GM21390 (cell line): Measurements from ENCODE around the gene RANBP17.

Experiments
- ATAC-seq: cut with Tn5 transposase; IDR thresholded peaks from one replicate; pipeline ENCODE4 v1.9.1; 2021; ENCODE audit not compliant: unreplicated experiment

RANBP17 gene

DNA sequence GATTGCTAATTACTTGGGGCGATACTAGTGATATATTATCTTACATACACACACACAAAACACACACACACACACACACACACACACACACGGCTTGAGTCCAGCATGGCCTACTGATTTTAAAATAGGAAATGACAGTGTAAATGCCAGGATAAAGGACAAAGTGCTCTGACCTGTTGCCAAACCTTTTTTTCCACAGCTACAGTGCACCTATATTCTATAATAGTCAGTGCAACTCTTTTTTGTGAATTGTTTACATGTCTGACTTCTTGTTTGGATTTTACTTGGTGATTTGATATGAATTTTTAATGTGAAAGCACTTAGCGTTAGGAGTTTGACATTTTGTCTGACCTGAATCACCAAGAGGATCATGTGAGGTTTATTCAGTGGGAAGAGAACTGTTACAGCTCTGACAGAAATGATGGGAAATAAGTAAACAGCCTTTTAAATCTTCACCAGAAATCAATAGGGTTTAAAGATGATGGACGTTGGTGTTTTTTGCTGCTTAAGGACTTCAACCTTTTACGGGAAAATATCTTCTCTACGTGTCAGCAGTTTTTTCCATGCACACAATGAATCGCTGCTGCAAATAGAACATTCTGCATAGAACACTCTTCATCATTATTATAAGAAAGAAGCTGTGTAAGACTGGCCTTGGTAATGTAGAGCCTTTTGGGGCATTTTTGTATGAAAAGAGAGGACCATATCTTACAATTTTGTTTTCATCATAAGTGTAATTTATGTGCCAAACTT lies 218.5 kb downstream of the RANBP17 start:
- ATAC-seq, result no peak

DNA sequence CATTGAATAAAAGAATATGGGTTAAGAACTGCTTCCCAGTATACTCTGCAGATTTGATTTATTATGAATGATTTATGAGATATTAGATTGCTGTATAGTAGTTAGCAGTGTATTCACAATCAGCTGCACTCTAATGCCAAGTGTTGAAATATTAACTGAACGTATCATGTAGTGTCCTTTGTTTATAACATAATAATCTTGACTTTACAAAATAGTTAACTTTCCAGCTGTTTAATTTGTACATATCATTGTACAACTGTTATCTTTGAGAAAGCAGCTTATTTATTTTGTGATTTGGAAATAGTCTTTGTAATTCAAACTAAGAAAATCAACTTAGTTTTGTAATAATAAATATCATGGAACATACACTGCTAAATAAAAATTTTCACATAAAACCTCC lies 219.5 kb downstream of the RANBP17 start:
- ATAC-seq, result no peak

DNA sequence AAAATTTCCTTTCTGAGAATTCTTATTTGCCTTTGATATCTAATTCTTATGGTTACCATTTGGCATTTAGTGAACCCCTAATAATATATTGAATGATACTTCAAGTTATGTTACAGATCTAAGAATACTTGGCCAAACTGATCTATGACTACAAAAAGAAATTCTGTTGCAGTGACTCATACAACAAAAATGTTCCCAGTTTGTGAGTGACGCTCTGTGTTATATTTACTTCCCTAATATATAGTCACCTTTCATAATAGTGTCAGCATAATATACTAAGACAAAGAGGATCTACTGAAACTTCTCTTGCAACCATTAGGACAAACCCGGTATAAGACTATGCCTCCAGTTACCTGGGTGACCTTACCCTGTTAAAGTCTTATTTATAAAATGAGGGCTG lies 230.4 kb downstream of the RANBP17 start:
- no peak for ATAC-seq

DNA sequence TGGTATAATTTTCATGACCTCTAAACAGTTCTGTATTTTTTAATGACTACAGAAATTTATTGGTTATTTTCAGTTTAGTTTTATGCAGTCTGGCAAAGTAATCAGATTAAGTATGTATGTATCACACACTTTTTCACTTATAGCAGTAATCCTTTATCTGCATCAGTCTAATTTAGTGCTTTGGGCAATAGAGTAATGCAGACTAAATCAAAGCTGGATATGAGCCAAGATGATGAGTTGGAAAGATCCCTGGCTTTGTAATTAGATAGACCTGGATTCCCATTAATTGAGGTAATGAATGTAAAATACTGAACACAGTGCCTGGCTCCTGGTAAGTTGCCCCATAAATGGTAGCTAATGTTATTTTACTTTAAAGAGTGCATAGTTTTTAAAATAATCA lies 231.8 kb downstream of the RANBP17 start:
- no peak for ATAC-seq

DNA sequence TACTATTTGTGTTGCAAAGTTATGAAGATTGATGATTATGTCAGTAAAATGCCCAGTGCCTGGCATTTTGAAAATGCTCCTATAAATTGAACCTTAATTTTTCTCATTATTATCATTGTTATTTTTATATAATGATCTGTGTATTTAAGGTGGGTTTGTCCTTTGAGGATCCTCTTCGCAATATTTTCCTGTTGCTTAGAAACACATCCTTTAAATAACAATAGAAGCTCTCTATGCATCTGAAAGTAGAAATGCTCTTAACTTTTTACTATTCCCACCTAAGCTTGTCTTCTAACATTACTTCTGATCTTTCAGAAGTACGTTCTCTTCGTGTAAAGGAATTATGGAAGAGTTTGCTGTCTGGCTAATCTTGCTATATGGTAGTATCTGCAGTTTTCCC lies 232.5 kb downstream of the RANBP17 start:
- ATAC-seq, result no peak

DNA sequence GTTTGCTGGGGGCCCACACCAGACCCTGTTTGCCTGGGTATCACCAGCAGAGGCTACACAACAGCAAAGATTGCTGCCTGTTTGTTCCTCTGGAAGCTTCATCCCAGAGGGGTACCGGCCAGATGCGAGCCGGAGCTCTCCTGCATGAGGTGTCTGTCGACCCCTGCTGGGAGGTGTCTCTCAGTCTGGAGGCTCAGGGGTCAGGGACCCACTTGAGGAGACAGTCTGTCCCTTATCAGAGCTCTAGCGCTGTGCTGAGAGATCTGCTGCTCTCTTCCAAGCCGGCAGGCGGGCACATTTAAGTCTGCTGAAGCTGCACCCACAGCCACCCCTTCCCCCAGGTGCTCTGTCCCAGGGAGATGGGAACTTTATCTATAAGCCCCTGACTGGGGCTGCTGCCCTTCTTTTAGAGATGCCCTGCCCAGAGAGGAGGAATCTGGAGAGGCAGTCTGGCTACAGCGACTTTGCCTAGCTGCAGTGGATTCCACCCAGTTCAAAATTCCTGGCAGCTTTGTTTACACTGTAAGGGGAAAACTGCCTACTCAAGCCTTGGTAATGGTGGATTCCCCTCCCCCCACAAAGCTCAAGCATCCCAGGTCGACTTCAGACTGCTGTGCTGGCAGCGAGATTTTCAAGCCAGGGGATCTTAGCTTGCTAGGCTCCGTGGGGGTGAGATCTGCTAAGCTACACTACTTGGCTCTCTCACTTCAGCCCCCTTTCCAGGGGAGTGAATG lies 241.2 kb downstream of the RANBP17 start:
- no peak for ATAC-seq

DNA sequence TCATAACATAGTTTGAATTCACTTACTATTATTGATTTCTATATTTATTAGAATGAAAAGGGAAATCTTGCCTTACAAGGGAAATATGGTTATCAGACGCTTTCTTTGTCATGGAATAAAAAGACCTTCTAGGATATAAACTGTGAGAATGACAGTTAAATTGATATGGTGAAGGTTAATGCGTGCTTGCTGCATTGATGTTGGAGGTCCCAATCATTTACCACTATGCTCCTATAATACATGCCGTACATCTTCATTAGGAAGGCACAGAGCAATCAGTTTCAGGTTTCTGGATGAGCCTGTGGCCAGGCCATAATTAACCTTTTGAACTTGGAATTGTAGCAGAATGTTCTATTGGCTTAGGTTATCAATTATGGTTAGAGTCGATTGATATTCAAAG lies 245.9 kb downstream of the RANBP17 start:
- ATAC-seq, result no peak

DNA sequence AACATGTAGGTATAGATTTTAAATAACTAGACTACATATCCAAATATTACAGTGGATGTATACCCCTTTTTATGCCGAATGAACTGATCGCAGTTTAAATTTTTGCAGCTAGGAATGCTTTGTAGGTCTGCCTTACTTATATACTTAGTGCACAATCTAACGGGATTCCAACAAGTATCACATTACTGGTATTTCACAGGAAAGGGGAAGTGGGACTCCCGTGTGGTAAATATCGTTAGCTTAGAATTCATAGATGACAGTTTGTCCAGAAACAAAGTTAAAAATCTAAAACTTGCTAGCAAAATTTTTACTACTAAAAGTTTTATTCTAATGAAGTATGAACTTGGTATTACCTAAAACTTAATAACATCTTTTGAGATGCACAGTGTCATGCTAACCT lies 253.7 kb downstream of the RANBP17 start:
- no peak for ATAC-seq

DNA sequence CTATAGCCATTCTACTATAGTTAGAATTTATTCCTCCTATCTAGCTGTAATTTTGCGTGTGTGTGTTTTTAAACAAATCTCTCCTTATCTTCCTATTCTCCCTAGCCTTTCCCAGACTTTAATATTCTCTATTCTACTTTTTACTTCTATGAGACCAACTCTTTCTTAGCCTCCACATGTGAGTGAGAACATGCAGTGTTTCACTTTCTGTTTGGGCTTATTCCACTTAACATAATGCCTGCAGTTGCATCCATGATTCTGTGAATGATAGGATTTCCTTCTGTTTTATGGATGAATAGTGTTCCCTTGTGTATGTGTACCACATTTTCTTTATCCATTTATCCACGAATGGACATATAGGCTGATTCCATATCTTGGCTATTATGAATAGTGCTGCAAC lies 254.9 kb downstream of the RANBP17 start:
- ATAC-seq, result no peak

DNA sequence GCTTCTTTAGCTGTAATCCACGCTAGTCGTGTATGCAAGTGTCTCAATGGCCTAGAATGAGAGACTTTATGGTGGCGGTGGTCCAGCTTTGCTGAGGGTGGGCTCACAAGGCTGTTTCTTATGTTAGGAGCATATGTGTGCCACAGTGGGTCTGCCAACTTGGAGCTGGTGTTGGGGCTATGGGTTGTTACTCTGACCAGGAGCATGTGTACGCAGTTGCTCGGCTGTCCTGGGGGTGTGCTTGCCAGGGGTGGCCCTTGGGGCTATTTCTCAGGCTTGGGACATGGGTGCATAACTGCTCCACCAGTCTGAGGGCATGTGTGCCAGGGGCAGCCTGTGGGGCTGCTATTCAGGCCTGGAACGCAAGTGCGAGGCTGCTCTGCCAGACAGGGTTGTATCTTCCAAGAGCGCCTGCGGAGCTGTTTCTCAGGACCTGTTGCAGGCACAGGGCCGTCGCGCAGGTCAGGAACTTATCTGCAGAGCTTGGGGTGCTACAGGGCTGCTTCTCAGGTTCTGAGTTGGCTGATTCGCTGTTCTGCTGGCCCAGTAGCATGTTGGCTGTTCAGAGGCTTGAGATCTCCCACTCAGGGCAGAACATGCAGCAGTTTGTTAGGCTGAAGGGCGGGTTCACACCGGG lies 259.3 kb downstream of the RANBP17 start:
- no peak for ATAC-seq

DNA sequence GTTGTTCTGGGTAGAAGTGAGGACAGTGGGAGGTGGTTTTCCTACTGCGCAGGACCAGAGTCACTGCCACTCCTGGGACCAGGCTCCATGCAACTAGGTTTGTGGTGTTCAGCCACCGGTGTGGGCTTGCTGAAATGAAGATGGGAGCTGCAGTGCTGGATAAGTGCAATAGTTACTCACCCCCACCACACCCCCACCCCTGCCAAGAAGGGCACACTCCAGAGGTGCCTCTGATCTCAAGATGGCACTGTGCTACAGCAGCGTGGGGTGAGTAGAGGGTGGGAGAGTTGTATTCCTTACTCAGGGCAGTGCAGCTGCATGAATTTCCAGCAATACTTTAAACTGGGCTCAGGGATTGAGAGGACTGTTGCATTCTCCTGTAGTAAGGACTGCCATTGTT lies 259.8 kb downstream of the RANBP17 start:
- ATAC-seq, result no peak

DNA sequence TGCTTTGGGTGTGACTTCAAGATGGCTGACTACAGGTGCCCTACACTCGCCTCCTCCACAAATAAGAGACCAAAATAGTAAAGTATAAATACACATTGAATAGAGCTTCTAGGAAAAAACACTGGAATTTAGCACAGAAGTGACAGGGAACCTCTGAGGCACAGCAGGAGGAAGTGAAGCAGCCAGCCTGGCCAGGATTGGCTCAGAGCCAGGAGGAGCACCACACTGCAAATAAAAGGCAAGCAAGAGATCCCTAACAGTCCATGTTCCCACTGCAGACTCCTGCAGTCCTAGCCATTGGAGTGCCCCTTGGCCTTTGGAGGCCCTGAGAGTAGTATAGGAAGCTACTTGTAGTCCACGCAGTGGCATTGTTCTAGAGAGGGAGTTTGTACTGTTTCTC lies 260.6 kb downstream of the RANBP17 start:
- no peak for ATAC-seq

DNA sequence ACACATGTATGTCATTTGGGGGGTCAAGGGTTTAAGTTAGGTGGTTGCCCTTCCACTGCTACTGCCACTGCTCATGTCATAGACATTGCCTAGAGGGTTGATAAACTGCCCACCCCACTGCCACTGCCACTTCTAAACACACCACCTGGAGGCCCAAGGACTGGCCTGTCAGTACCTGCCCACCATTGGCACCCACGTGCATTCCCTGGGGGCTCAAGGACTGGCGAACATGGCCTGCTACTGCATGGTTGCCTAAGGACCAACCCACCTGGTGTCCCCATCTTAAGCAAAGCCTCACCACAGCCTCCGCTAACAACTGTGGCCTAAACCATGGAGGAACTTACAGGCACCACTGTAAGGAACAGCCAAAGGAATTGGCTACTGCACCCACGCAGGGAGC lies 261.6 kb downstream of the RANBP17 start:
- no peak for ATAC-seq

DNA sequence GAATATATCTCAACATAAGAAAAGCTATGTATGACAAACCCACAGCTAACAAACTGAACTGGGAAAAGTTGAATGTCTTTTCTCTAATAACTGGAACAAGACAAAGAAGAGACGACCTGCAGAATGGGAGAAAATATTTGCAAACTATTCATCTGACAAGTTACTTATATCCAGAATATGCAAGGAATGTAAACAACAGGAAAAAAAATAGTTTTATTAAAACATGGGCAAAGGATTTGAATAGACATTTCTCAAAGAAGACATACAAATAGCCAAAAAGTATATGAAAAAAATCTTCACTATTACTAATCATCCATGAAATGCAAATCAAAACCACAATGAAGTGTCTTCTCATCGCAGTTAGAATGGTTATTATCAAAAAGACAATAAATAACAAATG lies 265.5 kb downstream of the RANBP17 start:
- no peak for ATAC-seq

DNA sequence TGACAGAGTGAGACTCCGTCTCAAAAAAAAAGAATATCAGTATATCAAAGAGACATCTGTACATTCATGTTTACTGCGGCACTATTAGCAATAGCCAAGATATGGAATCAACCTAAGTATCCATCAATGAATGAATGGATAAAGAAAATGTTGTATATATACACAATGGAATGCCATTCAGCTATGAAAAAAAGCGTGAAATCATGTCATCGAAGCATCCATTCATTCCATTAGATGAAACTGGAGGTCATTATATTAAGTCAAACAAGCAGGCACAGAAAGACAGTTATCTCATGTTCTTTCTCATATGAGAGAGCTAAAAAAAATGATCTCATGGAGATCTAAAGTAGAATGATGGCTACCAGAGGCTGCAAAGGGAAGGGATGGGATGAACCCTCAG lies 266.3 kb downstream of the RANBP17 start:
- no peak for ATAC-seq

DNA sequence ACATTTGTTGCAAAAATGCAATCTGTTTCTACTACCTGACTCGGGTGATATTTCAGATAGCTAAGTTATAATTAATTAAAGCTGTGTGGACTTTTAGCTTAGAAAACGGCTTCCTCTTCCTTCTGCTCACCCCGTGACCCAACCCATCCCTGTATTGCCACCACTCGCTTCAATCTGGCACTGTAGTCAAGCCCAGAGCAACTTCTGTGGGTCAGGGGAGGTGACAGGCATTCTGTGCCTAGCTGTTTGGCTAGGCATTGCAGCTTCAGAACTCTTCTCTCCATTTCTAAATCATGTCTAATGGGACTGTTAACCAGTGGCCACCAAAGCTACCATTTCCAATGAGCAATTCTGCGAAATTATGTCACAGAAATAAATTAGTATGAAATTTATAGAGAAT lies 267.5 kb downstream of the RANBP17 start:
- no peak for ATAC-seq

DNA sequence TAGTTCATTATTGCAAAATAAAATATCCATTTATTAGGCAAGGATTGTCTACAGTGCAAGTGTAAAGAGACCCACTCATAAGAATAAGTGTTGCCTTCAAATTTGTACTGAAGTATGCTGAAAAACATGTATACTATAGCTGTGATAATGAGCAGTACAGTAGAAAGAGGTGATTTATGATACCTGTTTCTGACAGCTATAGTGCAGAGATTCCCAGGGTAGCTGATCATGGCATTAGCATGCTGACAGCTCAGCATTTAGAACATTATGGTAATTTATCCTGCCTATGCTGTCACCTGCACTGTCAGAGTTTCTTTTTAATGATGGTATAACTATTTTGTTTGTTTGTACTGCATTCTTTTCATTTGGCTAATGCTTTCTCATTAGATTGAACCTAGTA lies 269.7 kb downstream of the RANBP17 start:
- no peak for ATAC-seq

DNA sequence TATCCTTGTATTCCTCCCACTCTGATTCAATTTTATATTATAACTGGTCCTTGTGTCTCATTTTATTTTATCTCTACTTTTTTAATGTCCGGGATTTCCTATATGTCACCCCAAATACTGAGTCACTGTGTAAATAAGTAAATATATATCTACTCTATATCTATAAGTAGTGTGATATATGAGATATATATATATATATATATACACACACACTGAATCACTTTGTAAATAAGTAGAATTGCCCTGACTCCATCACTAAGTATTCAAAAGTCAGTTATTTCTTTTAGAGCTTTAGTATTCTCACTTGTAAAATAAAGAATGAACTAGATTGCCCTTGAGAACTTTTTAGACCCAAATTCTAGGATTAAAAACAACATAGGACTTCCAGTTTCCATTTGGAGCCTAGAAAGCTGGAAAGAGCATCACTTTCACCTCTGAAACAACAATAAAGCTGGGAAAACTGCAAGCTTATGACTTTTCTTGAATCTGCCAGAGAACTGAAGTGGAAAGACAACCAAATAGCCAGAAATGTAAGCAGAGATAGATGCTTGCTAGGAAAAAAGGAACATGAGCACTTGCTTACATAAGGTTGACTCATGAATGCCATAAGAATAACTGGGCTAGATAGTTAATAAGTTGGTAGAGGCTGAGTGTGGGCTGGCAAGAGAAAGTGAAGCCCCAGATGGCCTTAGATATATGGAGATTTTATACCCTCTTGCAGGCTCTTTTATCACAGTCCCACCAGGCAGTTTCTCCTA lies 276.1 kb downstream of the RANBP17 start:
- ATAC-seq, result no peak

DNA sequence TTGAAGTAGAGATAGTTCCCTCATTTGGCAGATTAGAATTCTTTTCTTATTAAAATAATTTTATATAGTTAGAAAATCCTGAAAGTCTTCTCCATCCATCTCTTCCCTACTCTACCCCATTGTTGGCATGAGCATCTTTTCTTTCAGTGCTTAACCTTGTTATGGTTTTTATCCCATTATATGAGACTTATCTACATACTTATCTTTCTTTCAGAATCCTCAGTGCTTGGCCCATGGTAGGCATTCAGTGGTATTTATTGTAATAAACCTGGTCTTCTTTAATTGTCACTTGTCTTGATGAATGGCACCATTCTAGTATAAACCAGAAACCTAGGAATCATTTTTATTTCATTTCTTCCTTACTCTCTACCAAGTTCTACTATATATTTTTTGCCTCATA lies 277.4 kb downstream of the RANBP17 start:
- ATAC-seq, result no peak

DNA sequence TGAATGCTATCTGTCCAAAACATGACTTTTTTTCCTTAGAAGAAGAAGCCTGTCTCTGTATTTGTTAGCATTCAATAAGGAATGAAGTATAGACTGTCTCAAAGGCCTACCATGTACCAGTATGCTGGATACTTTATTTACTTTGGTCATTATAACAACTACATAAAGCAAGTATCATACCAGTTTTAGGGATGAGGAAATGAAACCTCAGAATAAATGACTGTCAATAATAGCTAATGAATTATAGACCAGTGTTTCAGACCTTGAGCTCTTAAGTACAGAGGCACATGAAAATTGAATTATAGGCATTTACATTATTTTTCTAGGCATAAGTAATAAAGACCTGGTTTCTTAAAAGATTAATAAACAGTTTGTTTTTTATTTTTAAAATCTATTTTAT lies 280.8 kb downstream of the RANBP17 start:
- ATAC-seq, result no peak

DNA sequence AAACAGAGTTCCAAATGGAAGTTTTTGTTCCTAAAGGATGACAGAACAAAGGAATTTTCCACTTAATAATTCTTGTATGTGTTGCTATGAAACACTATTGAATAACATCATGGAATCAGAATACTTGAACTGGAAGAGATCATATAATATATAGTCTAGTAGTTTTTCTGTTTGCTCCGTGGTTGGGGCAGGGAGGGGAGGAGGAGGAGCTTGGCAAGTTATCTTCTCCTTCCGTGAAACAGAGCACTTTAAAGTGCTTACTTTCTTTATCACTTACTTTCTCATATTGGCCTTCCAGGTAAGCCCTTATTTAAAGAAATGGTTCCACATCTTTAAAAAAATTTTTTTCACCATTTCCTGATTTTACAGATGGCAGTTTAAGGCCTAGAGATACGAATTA lies 281.4 kb downstream of the RANBP17 start:
- no peak for ATAC-seq

DNA sequence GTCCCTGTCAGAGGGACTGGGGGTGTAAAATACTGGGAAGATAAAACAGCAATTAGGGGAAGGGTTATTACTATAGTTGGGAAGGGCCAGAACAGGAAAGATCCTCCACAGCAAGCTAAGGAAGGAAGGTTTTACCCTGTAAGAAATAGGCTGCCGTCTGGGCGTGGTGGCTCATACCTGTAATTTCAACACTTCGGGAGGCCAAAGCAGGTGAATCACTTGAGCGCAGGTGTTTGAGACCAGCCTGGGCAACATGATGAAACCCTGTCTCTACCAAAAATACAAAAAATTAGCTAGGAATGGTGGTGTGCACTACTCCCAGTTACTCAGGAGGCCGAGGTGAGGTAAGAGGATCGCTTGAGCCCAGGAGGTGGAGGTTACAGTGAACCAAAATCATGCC lies 282.1 kb downstream of the RANBP17 start:
- no peak for ATAC-seq
